Stimulated activated CD8-positive, alpha-beta memory T cell treated with anti-CD3 and anti-CD28 coated beads, Interleukin-2, amount 100 ng/mL, for 1 hour (primary cell): ENCODE results near the gene MRM3.
"Not testable (repeated sequence)": the region's sequence is repeated elsewhere in the genome, so short reads cannot be mapped to it uniquely, and the experiment has no call there.

Experiments
- DNase-seq, 2 donors: peaks; one replicate each; pipeline ENCODE4 v3.0.0-alpha.2; 2020; ENCODE audit warnings: low read depth in 2 of 2

MRM3 gene

GRCh38 chr17:753418-753817 lies 28.7 kb upstream of the MRM3 start:
- no peak for DNase-seq

GRCh38 chr17:755319-755961 lies 26.7 kb upstream of the MRM3 start:
- DNase-seq, result not testable (repeated sequence)

GRCh38 chr17:756010-756567 lies 26.1 kb upstream of the MRM3 start:
- DNase-seq, result not testable (repeated sequence)

GRCh38 chr17:759964-760363 lies 22.2 kb upstream of the MRM3 start:
- DNase-seq, result no peak

- DNase-seq, result no peak
These were observed 21.8 kb upstream of the MRM3 start for GRCh38 chr17:760371-760770.

- no peak for DNase-seq
These were observed 15.1 kb upstream of the MRM3 start for GRCh38 chr17:767076-767475.

GRCh38 chr17:773016-773415 lies 9.1 kb upstream of the MRM3 start:
- no peak for DNase-seq

- DNase-seq, result no peak
These were observed 8.5 kb upstream of the MRM3 start for GRCh38 chr17:773467-774312.

GRCh38 chr17:774313-774584 lies 7.9 kb upstream of the MRM3 start:
- no peak for DNase-seq

- no peak for DNase-seq
These were observed 4.1 kb upstream of the MRM3 start for GRCh38 chr17:778096-778495.

- no peak for DNase-seq
These were observed 2.0 kb downstream of the MRM3 start for GRCh38 chr17:784143-784542.

- not testable (repeated sequence) for DNase-seq
These were observed 3.7 kb downstream of the MRM3 start for GRCh38 chr17:785901-786300.

- no peak for DNase-seq
These were observed 5.6 kb downstream of the MRM3 start for GRCh38 chr17:787641-788221.

- DNase-seq, result no peak
These were observed 6.4 kb downstream of the MRM3 start for GRCh38 chr17:788551-788950.

- no peak for DNase-seq
These were observed 7.1 kb downstream of the MRM3 start for GRCh38 chr17:789160-789840.

- DNase-seq, result not testable (repeated sequence)
These were observed 8.0 kb downstream of the MRM3 start for GRCh38 chr17:789931-790873.

GRCh38 chr17:790874-791247 lies 8.7 kb downstream of the MRM3 start:
- not testable (repeated sequence) for DNase-seq

GRCh38 chr17:791829-792228 lies 9.7 kb downstream of the MRM3 start:
- no peak for DNase-seq

GRCh38 chr17:792277-792676 lies 10.1 kb downstream of the MRM3 start:
- DNase-seq, result no peak

GRCh38 chr17:794876-795275 lies 12.7 kb downstream of the MRM3 start:
- DNase-seq, result peak in 1 of 2 donors; percentile 6

GRCh38 chr17:795276-795675 lies 13.1 kb downstream of the MRM3 start:
- no peak for DNase-seq
